Measurements from ENCODE around the gene RAC2.

RAC2 gene

DNA sequence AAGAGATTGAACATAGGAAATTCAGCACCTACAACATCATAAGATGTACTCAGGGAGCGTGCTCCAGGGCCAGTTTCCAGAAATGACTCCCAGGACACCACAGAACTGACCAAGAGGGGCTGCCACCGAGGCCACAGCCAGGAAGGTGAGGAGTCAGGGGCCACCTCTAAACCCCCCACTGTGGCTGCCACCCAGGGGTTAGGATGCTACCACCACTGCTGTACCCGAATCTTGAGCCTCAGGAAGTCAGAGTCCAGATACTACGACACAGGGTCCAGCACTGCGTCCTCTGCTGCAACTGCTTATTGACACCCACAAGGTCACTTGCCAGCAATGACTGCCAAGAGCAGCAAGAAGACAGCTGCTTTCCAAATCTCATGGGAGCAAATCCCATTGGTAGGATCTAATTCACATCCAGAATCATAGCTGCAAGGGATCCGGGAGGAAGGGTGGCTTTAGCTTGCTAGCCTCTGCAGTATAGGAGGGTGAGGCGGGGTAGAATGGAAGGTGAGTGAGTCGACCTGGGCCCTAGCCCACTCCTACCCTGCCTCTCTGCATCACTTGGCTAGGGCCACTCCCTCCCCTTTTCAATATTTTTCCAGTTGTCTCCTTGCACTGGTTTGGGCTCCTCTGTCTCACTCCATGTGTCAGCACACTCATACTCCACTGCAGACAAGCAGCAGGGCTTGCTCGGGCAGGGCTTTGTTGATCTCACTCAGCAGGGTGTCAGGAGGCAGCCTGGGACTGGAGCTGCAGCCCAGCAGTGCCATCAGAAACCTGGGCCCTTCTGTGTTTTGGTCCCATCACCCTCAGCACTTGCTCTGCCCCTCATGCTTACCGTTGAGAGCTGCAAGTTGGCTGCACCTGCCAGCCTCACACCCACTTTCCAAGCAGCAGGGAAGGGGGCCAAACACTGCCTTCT lies 20.2 kb upstream of the RAC2 start:
- H3K23ac ChIP-seq (ENCODE audit: low read length in 2 of 2), result no peak overlapping the region
- H3K27ac ChIP-seq (ENCODE audit: low read length, poor library complexity, severe bottlenecking), result no peak overlapping the region

DNA sequence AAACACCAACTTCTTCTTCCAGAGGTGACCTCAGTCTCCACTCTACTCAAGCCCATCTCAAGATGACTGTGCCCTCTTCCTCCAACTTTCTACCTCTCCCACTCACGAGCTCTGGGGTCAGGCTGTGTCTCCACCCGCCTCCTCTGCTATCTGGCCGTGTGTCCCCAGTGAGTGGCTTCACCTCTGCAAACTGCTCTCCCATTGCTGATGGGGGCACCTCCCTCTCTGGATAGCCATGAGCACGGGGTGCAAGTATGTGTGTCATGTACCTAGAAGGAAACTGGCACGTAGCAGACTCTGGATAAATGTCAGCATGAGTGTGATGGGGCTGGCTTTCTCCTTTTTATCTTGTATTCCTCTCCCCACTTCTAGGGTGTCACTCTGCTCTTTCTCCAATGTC lies 18.3 kb upstream of the RAC2 start:
- peaks cover 0 to 50% of the 10 kb centered on the region in 2 experiments for H3K27me3 ChIP-seq (ENCODE audit: control insufficient read depth in 1 of 2, insufficient read depth in 1 of 2, low read length in 2 of 2)
- H3K9me3 ChIP-seq (ENCODE audit: control insufficient read depth, low read length), result peaks cover 19% of the 10 kb centered on the region
- H4K91ac ChIP-seq (ENCODE audit: low read length), result no peak overlapping the region
- H3K23ac ChIP-seq (ENCODE audit: low read length in 2 of 2), result no peak overlapping the region
- peak overlapping the region in 1 of 2 experiments; percentile 88 for H2BK12ac ChIP-seq (ENCODE audit: low read length in 2 of 2)
- H3K79me1 ChIP-seq (replicated peaks; ENCODE audit: low read length, poor library complexity, severe bottlenecking), result no peaks in the 10 kb centered on the region
- no peak overlapping the region for H3K4me2 ChIP-seq (ENCODE audit: low read length, poor library complexity, severe bottlenecking)
- WGBS, result 79% methylated on average over 3 of the region's 5 CpGs
- H3K4me1 ChIP-seq (ENCODE audit: control insufficient read depth, insufficient read depth, low read depth, low read length), result peaks cover 8% of the 10 kb centered on the region
- H2BK120ac ChIP-seq (ENCODE audit: low read depth, low read length), result no peak overlapping the region
- no peak overlapping the region for H4K8ac ChIP-seq (ENCODE audit: low read length)
- no peak overlapping the region for H3K9ac ChIP-seq (ENCODE audit: low read length)
- H3K18ac ChIP-seq (ENCODE audit: low read depth in 1 of 2, low read length in 2 of 2), result peak overlapping the region in 1 of 2 experiments; percentile 18
- no peak overlapping the region for H3K4me3 ChIP-seq (ENCODE audit: insufficient read depth in 1 of 2, low read depth in 1 of 2, low read length in 2 of 2)
- DNase-seq, result no peak
- H3K14ac ChIP-seq (ENCODE audit: low read length in 2 of 2), result no peak overlapping the region
- H3K4ac ChIP-seq (ENCODE audit: low read depth in 1 of 2, low read length in 2 of 2), result no peak overlapping the region
- no peak overlapping the region for H2AK5ac ChIP-seq (ENCODE audit: low read length, severe bottlenecking)
- no peak overlapping the region for H2BK15ac ChIP-seq (ENCODE audit: low read depth, poor library complexity, severe bottlenecking)
- no peak overlapping the region for H3K27ac ChIP-seq (ENCODE audit: low read length, poor library complexity, severe bottlenecking)
- H2AFZ ChIP-seq (ENCODE audit: low read depth, low read length), result no peak overlapping the region
- no peaks in the 10 kb centered on the region for H3K36me3 ChIP-seq (ENCODE audit: control insufficient read depth in 1 of 2, insufficient read depth in 2 of 2, low read depth in 1 of 2, low read length in 2 of 2)
- no peak overlapping the region for H2BK5ac ChIP-seq (ENCODE audit: low read depth, low read length, poor library complexity, severe bottlenecking)

More for the DNA sequence above, 20.2 kb upstream of the RAC2 start:
- Histone ChIP-seq H3K4ac (ENCODE audit: low read depth in 1 of 2, low read length in 2 of 2) (no peak overlapping the region), H4K8ac (ENCODE audit: low read length) (no peak overlapping the region), H3K36me3 (ENCODE audit: control insufficient read depth in 1 of 2, insufficient read depth in 2 of 2, low read depth in 1 of 2, low read length in 2 of 2) (no peaks in the 10 kb centered on the region), H2AK5ac (ENCODE audit: low read length, severe bottlenecking) (no peak overlapping the region), H3K9me3 (ENCODE audit: control insufficient read depth, low read length) (peaks cover 19% of the 10 kb centered on the region), H3K4me3 (ENCODE audit: insufficient read depth in 1 of 2, low read depth in 1 of 2, low read length in 2 of 2) (no peak overlapping the region), H2BK15ac (ENCODE audit: low read depth, poor library complexity, severe bottlenecking) (no peak overlapping the region), H2BK120ac (ENCODE audit: low read depth, low read length) (no peak overlapping the region), H3K4me1 (ENCODE audit: control insufficient read depth, insufficient read depth, low read depth, low read length) (peaks cover 6% of the 10 kb centered on the region), H2BK5ac (ENCODE audit: low read depth, low read length, poor library complexity, severe bottlenecking) (no peak overlapping the region), H3K79me1 (replicated peaks; ENCODE audit: low read length, poor library complexity, severe bottlenecking) (no peaks in the 10 kb centered on the region), H3K27me3 (ENCODE audit: control insufficient read depth in 1 of 2, insufficient read depth in 1 of 2, low read length in 2 of 2) (peaks cover 0 to 33% of the 10 kb centered on the region in 2 experiments), H3K18ac (ENCODE audit: low read depth in 1 of 2, low read length in 2 of 2) (no peak overlapping the region), H3K9ac (ENCODE audit: low read length) (no peak overlapping the region), H3K4me2 (ENCODE audit: low read length, poor library complexity, severe bottlenecking) (no peak overlapping the region), H4K91ac (ENCODE audit: low read length) (no peak overlapping the region), H3K14ac (ENCODE audit: low read length in 2 of 2) (no peak overlapping the region), H2AFZ (ENCODE audit: low read depth, low read length) (no peak overlapping the region), H2BK12ac (ENCODE audit: low read length in 2 of 2) (peak overlapping the region in 1 of 2 experiments; percentile 25)
- DNase-seq, result no peak
- WGBS, result 75% methylated on average over 9 of the region's 10 CpGs

DNA sequence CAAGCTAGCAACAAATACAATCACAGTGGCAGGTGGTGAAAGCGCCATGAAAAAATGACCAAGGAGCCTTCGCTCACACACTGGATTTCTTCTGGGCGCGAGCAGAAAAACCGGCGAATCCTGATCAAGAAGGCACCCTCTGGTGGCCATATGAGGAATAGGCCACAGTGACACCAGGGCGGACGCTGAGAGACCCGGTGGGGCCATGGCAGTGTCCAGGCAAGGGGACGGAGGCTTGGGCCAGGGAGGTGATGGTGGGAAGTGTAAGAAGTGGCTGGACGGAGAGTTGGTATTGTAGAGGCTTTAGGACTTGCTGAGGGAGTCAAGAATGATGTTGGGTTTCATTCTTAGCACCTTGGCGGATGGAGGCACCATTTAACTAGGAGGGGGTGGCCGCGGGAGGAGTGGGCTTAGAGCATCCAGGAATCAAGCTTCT lies 16.9 kb upstream of the RAC2 start:
- no peak overlapping the region for H2AK5ac ChIP-seq (ENCODE audit: low read length, severe bottlenecking)
- H2BK5ac ChIP-seq (ENCODE audit: low read depth, low read length, poor library complexity, severe bottlenecking), result no peak overlapping the region
- no peak overlapping the region for H2BK15ac ChIP-seq (ENCODE audit: low read depth, poor library complexity, severe bottlenecking)
- H3K14ac ChIP-seq (ENCODE audit: low read length in 2 of 2), result no peak overlapping the region
- H3K79me1 ChIP-seq (replicated peaks; ENCODE audit: low read length, poor library complexity, severe bottlenecking), result no peaks in the 10 kb centered on the region
- H3K9ac ChIP-seq (ENCODE audit: low read length), result no peak overlapping the region
- H3K4ac ChIP-seq (ENCODE audit: low read depth in 1 of 2, low read length in 2 of 2), result no peak overlapping the region
- 32% methylated on average over 14 of the region's 14 CpGs for WGBS
- no peak overlapping the region for H3K27ac ChIP-seq (ENCODE audit: low read length, poor library complexity, severe bottlenecking)
- H4K91ac ChIP-seq (ENCODE audit: low read length), result no peak overlapping the region
- peaks cover 19% of the 10 kb centered on the region for H3K9me3 ChIP-seq (ENCODE audit: control insufficient read depth, low read length)
- peak; percentile 69 for DNase-seq
- H3K23ac ChIP-seq (ENCODE audit: low read length in 2 of 2), result no peak overlapping the region
- peak overlapping the region in 1 of 2 experiments; percentile 35 for H3K18ac ChIP-seq (ENCODE audit: low read depth in 1 of 2, low read length in 2 of 2)
- H3K4me3 ChIP-seq (ENCODE audit: insufficient read depth in 1 of 2, low read depth in 1 of 2, low read length in 2 of 2), result no peak overlapping the region
- no peak overlapping the region for H2AFZ ChIP-seq (ENCODE audit: low read depth, low read length)
- H3K4me2 ChIP-seq (ENCODE audit: low read length, poor library complexity, severe bottlenecking), result no peak overlapping the region
- peaks cover 0 to 64% of the 10 kb centered on the region in 2 experiments for H3K27me3 ChIP-seq (ENCODE audit: control insufficient read depth in 1 of 2, insufficient read depth in 1 of 2, low read length in 2 of 2)
- H3K4me1 ChIP-seq (ENCODE audit: control insufficient read depth, insufficient read depth, low read depth, low read length), result peaks cover 8% of the 10 kb centered on the region
- H3K36me3 ChIP-seq (ENCODE audit: control insufficient read depth in 1 of 2, insufficient read depth in 2 of 2, low read depth in 1 of 2, low read length in 2 of 2), result no peaks in the 10 kb centered on the region
- peak overlapping the region; percentile 11 to 27 for H2BK12ac ChIP-seq (ENCODE audit: low read length in 2 of 2)
- no peak overlapping the region for H2BK120ac ChIP-seq (ENCODE audit: low read depth, low read length)
- peak overlapping the region; percentile 31 for H4K8ac ChIP-seq (ENCODE audit: low read length)

DNA sequence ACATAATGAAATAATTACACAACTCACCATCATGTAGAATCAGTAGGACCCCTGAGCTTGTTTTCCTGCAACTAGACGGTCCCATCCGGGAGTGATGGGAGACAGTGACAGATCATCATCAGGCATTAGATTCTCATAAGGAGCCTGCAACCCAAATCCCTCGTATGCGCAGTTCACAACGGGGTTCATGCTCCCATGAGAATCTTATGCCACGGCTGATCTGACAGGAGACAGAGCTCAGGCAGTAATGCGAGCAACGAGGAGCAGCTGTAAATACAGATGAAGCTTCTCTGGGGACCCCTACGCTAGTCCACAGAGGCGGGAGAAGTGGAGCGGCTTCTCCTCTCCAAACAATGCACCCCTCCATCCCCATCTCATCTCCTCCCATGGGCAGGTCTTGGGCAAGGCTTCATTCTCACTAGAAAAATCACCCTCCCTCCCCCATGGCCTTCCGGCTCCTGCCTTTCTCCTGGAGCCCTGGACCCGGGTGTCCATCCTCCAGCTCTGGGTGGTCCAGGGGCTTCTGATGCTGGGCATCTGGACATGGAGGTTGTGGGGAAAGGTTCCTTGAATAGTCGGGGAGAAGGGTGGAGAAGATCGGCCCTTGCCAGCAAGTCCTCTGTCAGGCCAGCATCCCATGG lies 16.2 kb upstream of the RAC2 start:
- Histone ChIP-seq H3K9me3 (ENCODE audit: control insufficient read depth, low read length) (peaks cover 19% of the 10 kb centered on the region), H3K4me2 (ENCODE audit: low read length, poor library complexity, severe bottlenecking) (no peak overlapping the region)

More for the DNA sequence above, 16.2 kb upstream of the RAC2 start:
- H2BK12ac ChIP-seq (ENCODE audit: low read length in 2 of 2), result peak overlapping the region in 1 of 2 experiments; percentile 10
- H3K4ac ChIP-seq (ENCODE audit: low read depth in 1 of 2, low read length in 2 of 2), result no peak overlapping the region
- 84% methylated on average over 15 of the region's 15 CpGs for WGBS
- H3K36me3 ChIP-seq (ENCODE audit: control insufficient read depth in 1 of 2, insufficient read depth in 2 of 2, low read depth in 1 of 2, low read length in 2 of 2), result no peaks in the 10 kb centered on the region
- no peak overlapping the region for H3K23ac ChIP-seq (ENCODE audit: low read length in 2 of 2)
- H3K9ac ChIP-seq (ENCODE audit: low read length), result no peak overlapping the region
- no peak overlapping the region for H4K91ac ChIP-seq (ENCODE audit: low read length)
- DNase-seq, result no peak
- peaks cover 8% of the 10 kb centered on the region for H3K4me1 ChIP-seq (ENCODE audit: control insufficient read depth, insufficient read depth, low read depth, low read length)
- H3K4me3 ChIP-seq (ENCODE audit: insufficient read depth in 1 of 2, low read depth in 1 of 2, low read length in 2 of 2), result no peak overlapping the region
- no peak overlapping the region for H2AFZ ChIP-seq (ENCODE audit: low read depth, low read length)
- H2BK120ac ChIP-seq (ENCODE audit: low read depth, low read length), result no peak overlapping the region
- H3K27ac ChIP-seq (ENCODE audit: low read length, poor library complexity, severe bottlenecking), result no peak overlapping the region
- H2AK5ac ChIP-seq (ENCODE audit: low read length, severe bottlenecking), result no peak overlapping the region
- H3K27me3 ChIP-seq (ENCODE audit: control insufficient read depth in 1 of 2, insufficient read depth in 1 of 2, low read length in 2 of 2), result peaks cover 0 to 71% of the 10 kb centered on the region in 2 experiments
- H2BK5ac ChIP-seq (ENCODE audit: low read depth, low read length, poor library complexity, severe bottlenecking), result no peak overlapping the region
- peak overlapping the region in 1 of 2 experiments; percentile 35 for H3K18ac ChIP-seq (ENCODE audit: low read depth in 1 of 2, low read length in 2 of 2)
- H2BK15ac ChIP-seq (ENCODE audit: low read depth, poor library complexity, severe bottlenecking), result no peak overlapping the region
- no peaks in the 10 kb centered on the region for H3K79me1 ChIP-seq (replicated peaks; ENCODE audit: low read length, poor library complexity, severe bottlenecking)
- no peak overlapping the region for H3K14ac ChIP-seq (ENCODE audit: low read length in 2 of 2)
- peak overlapping the region; percentile 31 for H4K8ac ChIP-seq (ENCODE audit: low read length)
